K562 (cell line): ENCODE results near the gene DPEP3. TPM values are rescaled to one million over a fixed set of nuclear protein-coding genes. Genes with fewer than 3 reads are reported as not detected.
A peak's percentile ranks its signal among the peaks of the same experiment; 100 is the strongest.
"Not testable (repeated sequence)": the region's sequence is repeated elsewhere in the genome, so short reads cannot be mapped to it uniquely, and the experiment has no call there.

ENCODE experiments used
- ATAC-seq: fragments of 200-7000 bp; cut with Tn5 transposase; 3 replicates; pipeline ENCODE4 v1.9.1; 2020; ENCODE audit warnings: moderate library complexity
- BruUV-seq: library from RNA; stranded (reverse); fragments of 400-500 nt; replicated peaks from 2 replicates; lab custom pipeline; 2021; lab: Mats Ljungman, UMichigan
- CTCF ChIA-PET: fragments of 300-600 bp; formaldehyde crosslinking; extraction: SDS; loops from one replicate; lab custom pipeline; 2021; ENCODE audit warnings: low intra/inter-chr PET ratio; lab: Yijun Ruan, JAX
- POLR2A ChIA-PET: fragments of 300-600, 350-650 bp; sonication (Branson Sonifier 250); formaldehyde crosslinking; extraction: SDS; loops from one replicate; lab custom pipeline; 2021; ENCODE audit warnings: antibody characterized with exemption, inconsistent platforms; lab: Yijun Ruan, JAX
- DNase-seq, 4 experiments: peaks; one replicate each; pipeline versions ENCODE4 v3.0.0 to v3.0.0-alpha.2; 2011 to 2018; ENCODE audit warnings: low spot score in 3 of 4, mixed read lengths in 3 of 4; ENCODE audit errors: extremely low read depth in 1 of 4
- FAIRE-seq: peaks from 2 replicates; lab custom pipeline; 2011; peaks lifted over from hg19 to GRCh38; lab: Jason Lieb, UNC
- H2AFZ ChIP-seq: 2 replicates; pipeline ENCODE4 v1.6.0; 2011; ENCODE audit warnings: low read depth, low read length, control low read depth, inconsistent platforms
- H3K27ac ChIP-seq: fragments of 200-600 bp; 3 replicates; pipeline ENCODE4 v1.8.0; 2011; ENCODE audit warnings: low read depth, mild to moderate bottlenecking, control low read depth, inconsistent platforms, low read length, moderate library complexity, mixed read lengths; ENCODE audit errors: extremely low read depth
- H3K27me3 ChIP-seq, 2 experiments: fragments of 300-600 bp in 1 of 2; 2 replicates in 1 of 2; 3 replicates in 1 of 2; pipeline versions ENCODE4 v1.6.0 to v1.8.0; 2011; ENCODE audit warnings: inconsistent platforms in 2 of 2, low read length in 2 of 2, mild to moderate bottlenecking in 1 of 2, mixed read lengths in 1 of 2, moderate library complexity in 1 of 2; ENCODE audit not compliant: control insufficient read depth in 2 of 2, insufficient read depth in 2 of 2
- H3K36me3 ChIP-seq: fragments of 300-600 bp; 3 replicates; pipeline ENCODE4 v1.8.0; 2011; ENCODE audit warnings: mild to moderate bottlenecking, low read length, inconsistent platforms; ENCODE audit not compliant: control insufficient read depth, insufficient read depth
- H3K4me1 ChIP-seq, 2 experiments: fragments of 200-600 bp in 1 of 2; replicated peaks in 1 of 2; 2 replicates in 1 of 2; 3 replicates in 1 of 2; pipeline versions ENCODE4 v1.5.1 to v1.8.0; 2011; ENCODE audit warnings: inconsistent platforms in 2 of 2, low read length in 2 of 2, mild to moderate bottlenecking in 1 of 2, mixed read lengths in 1 of 2, moderate library complexity in 1 of 2; ENCODE audit not compliant: control insufficient read depth in 2 of 2, insufficient read depth in 2 of 2
- H3K4me2 ChIP-seq: 2 replicates; pipeline ENCODE4 v1.6.1; 2011; ENCODE audit warnings: low read length, control low read depth, inconsistent platforms, mixed read lengths; ENCODE audit not compliant: insufficient read depth
- H3K4me3 ChIP-seq: fragments of 200-600 bp; sonication (generic), shearing (Covaris generic); 2 replicates; pipeline ENCODE4 v1.5.1; 2016; ENCODE audit warnings: control low read depth, inconsistent platforms
- H3K79me2 ChIP-seq: fragments of 200-600 bp; 3 replicates; pipeline ENCODE4 v1.8.0; 2011; ENCODE audit warnings: low read length, inconsistent platforms; ENCODE audit not compliant: control insufficient read depth, insufficient read depth
- H3K9ac ChIP-seq, 2 experiments: 2 replicates each; pipeline versions ENCODE4 v1.6.0 to v1.6.1; 2011; ENCODE audit warnings: low read depth in 2 of 2, low read length in 2 of 2, control low read depth in 1 of 2, inconsistent platforms in 1 of 2, mild to moderate bottlenecking in 1 of 2, mixed read lengths in 1 of 2; ENCODE audit not compliant: insufficient read depth in 1 of 2
- H3K9me1 ChIP-seq: one replicate; pipeline ENCODE4 v1.6.0; 2011; ENCODE audit warnings: inconsistent platforms, mild to moderate bottlenecking, low read length, moderate library complexity; ENCODE audit not compliant: control insufficient read depth, insufficient read depth
- H3K9me3 ChIP-seq: replicated peaks from 2 replicates; pipeline ENCODE4 v1.5.1; 2011; ENCODE audit warnings: low read depth, low read length, inconsistent platforms; ENCODE audit not compliant: control insufficient read depth, insufficient read depth
- H4K20me1 ChIP-seq: replicated peaks from 2 replicates; pipeline ENCODE4 v1.6.1; 2011; ENCODE audit warnings: low read length, inconsistent platforms, mixed read lengths; ENCODE audit not compliant: control insufficient read depth, insufficient read depth
- HDGF ChIP-seq: fragments of 450-650 bp; IDR thresholded peaks from 2 replicates; pipeline ENCODE4 v1.6.1; 2016
- ZBTB9 ChIP-seq: fragments of 450-650 bp; formaldehyde crosslinking; IDR thresholded peaks from 2 replicates; pipeline ENCODE4 v1.4.0; 2020; ENCODE audit warnings: mild to moderate bottlenecking, moderate library complexity
- ZNF766 ChIP-seq: fragments of 200-800 bp; sonication (Bioruptor generic); conservative IDR thresholded peaks from 2 replicates; pipeline ENCODE4 v1.6.1; 2016; ENCODE audit warnings: missing genetic modification characterization, missing compliant biosample characterization
- WGBS: fragments of 100-300 bp; shearing (Covaris generic); methylation state at CpG from one replicate; pipeline ENCODE4 v1.1.6; 2016; ENCODE audit warnings: low coverage, mixed read lengths; ENCODE audit not compliant: insufficient coverage; ENCODE audit errors: missing lambda C conversion rate; 5-methylcytosine and 5-hydroxymethylcytosine counted together
- in situ Hi-C: fragments of 300-500 bp; cut with MboI; formaldehyde crosslinking; loops from 4 replicates; pipeline ENCODE4 v1.15.0; 2018; ENCODE audit warnings: inconsistent platforms, mixed read lengths
- intact Hi-C: fragments of 100-400 bp; cut with micrococcal nuclease; formaldehyde crosslinking; loops from 2 replicates; pipeline ENCODE4 v1.14.2; 2022
- polyA plus RNA-seq, 8 experiments: library from polyadenylated mRNA; depleted of rRNA in 4 of 8; stranded (reverse) in 5 of 8; unstranded in 3 of 8; fragments of >200 nt; fragmentation: Nextera tagmentation in 2 of 8; fragmentation: Illumina TruSeq in 1 of 8; extraction: Ambion mirVana in 2 of 8; extraction: Trizol in 1 of 8; gene quantifications; 2 replicates each; pipeline versions ENCODE4 v1.2.1 to v1.2.3, GENCODE V29; 2011 to 2014; ENCODE audit warnings: inconsistent platforms in 1 of 8, missing spikeins in 1 of 8
- total RNA-seq, 7 experiments: library from RNA; depleted of rRNA in 6 of 7; stranded (reverse); fragments of >200 nt in 6 of 7; fragmentation: Illumina TruSeq in 2 of 7; extraction: Trizol in 2 of 7; gene quantifications; 2 replicates each; pipeline versions ENCODE4 v1.2.1 to v1.2.3, GENCODE V29; 2011 to 2021; ENCODE audit warnings: low replicate concordance in 1 of 7

The DPEP3 gene
- total and polyA plus RNA-seq, 9 of the 15 experiments (the other 6 are each of a cell fraction or from before 2014, with no cell fraction given), result not detected

- ChIA-PET CTCF (interaction anchor here (0.9 to 2.1 kb wide), 4 partner anchors 9 to 235 kb away, joined by 3 to 18 read pairs (median 10); no protein-coding TSS in a partner anchor), POLR2A (interaction anchor here (1.0 to 1.4 kb wide), 3 partner anchors 8 to 20 kb away, joined by 3 to 4 read pairs (median 3); no protein-coding TSS in a partner anchor)
- Histone ChIP-seq H3K27ac (peak overlapping the region; percentile 89), H3K4me2 (peak overlapping the region; percentile 62), H3K9ac (peak overlapping the region; percentile 71 to 87; a peak in 3 of 4 replicates), H3K4me1 (peaks cover 16 to 38% of the 10 kb centered on the region in 2 experiments), H2AFZ (peak overlapping the region; percentile 91), H3K4me3 (0 out of 2 replicates have a peak overlapping the region, but pooled peaks have one; percentile 3)
- TF ChIP-seq HDGF (0 out of 2 replicates have a peak, but pooled peaks have one; percentile 23), ZBTB9 (CRISPR knock-in tag) (peak; percentile 96), ZNF766 (0 out of 2 replicates have a peak, but pooled peaks have one; percentile 18)
- H4K20me1 ChIP-seq, H3K36me3 ChIP-seq, H3K9me3 ChIP-seq, H3K9me1 ChIP-seq, intact Hi-C loops, H3K27me3 ChIP-seq, H3K79me2 ChIP-seq: not testable (repeated sequence)
- FAIRE-seq (peak; percentile 76), DNase-seq (peak in 2 of 4 experiments; percentile 19 to 47), ATAC-seq (peak; percentile 31)
- WGBS, result 0% methylated on average over 2 of the region's 6 CpGs
- TSS peak; percentile 62 for BruUV-seq
- in situ Hi-C loops, result loop anchor here (10.0 kb wide), 1 partner anchor 321 kb away; the partner anchor contains the start of genes PRMT7 and SLC7A6OS
Measured at GRCh38 chr16:67994040-67994408, 13.7 kb upstream of the DPEP3 start.
